Activated T-cell treated with anti-CD3 and anti-CD28 coated beads, Interleukin-2, amount 50 U/mL, for 72 hours (primary cell): Measurements from ENCODE around the gene TGFB1. TPM values are rescaled to one million over a fixed set of nuclear protein-coding genes. Genes with fewer than 3 reads are reported as not detected.

Experiments
- ATAC-seq, 2 donors: fragments of 150-1000 bp; cut with Tn5 transposase; replicated peaks in 1 of 2; 2 replicates each; pipeline ENCODE4 v1.10.0; 2021; ENCODE audit warnings: moderate library complexity in 2 of 2, mild to moderate bottlenecking in 1 of 2
- DNase-seq, 2 donors: peaks; one replicate each; pipeline ENCODE4 v3.0.0; 2021 to 2022; ENCODE audit warnings: mixed read lengths in 1 of 2
- H3K27ac Mint-ChIP-seq: one replicate; pipeline ENCODE4 v1.8.0; 2022; ENCODE audit warnings: mild to moderate bottlenecking, moderate library complexity, mixed read lengths
- H3K27me3 Mint-ChIP-seq: one replicate; pipeline ENCODE4 v1.8.0; 2022; ENCODE audit warnings: low read depth, mixed read lengths
- H3K36me3 Mint-ChIP-seq, 2 donors: one replicate each; pipeline ENCODE4 v1.8.0; 2022; ENCODE audit warnings: mixed read lengths in 2 of 2, mild to moderate bottlenecking in 1 of 2; ENCODE audit not compliant: insufficient read depth in 2 of 2
- H3K4me1 Mint-ChIP-seq: one replicate; pipeline ENCODE4 v1.8.0; 2022; ENCODE audit warnings: low read depth, mixed read lengths
- H3K4me3 Mint-ChIP-seq, 2 donors: one replicate each; pipeline ENCODE4 v1.8.0; 2022; ENCODE audit warnings: mild to moderate bottlenecking in 2 of 2, mixed read lengths in 2 of 2, moderate library complexity in 2 of 2
- H3K9me3 Mint-ChIP-seq, 2 donors: one replicate each; pipeline ENCODE4 v1.8.0; 2022; ENCODE audit warnings: mixed read lengths in 2 of 2
- total RNA-seq, 2 donors: library from RNA; stranded (reverse); gene quantifications; one replicate each; pipeline ENCODE4 v1.2.3, GENCODE V29; 2022

TGFB1 gene
- total RNA-seq, 2 donors from 2014 or later: 93.5 to 94.2 TPM

GRCh38 chr19:41363753-41364523 lies 10.2 kb upstream of the TGFB1 start, which contains the start of gene B9D2:
B9D2 (minus strand) TSS chr19:41364149; CDS start chr19:41363519, 630 bp downstream.
- peak; percentile 98 for ATAC-seq
- H3K27me3 Mint-ChIP-seq: no peaks in the 10 kb centered on the region
- peak within 1 kb of the TSS; percentile 95 to 98 for H3K4me3 Mint-ChIP-seq
- H3K27ac Mint-ChIP-seq: peak within 1 kb of the TSS; percentile 88
- H3K9me3 Mint-ChIP-seq: no peaks in the 10 kb centered on the region
- DNase-seq: peak; percentile 96 to 99
- peaks cover 39% of the 10 kb centered on the region for H3K4me1 Mint-ChIP-seq
- peaks cover 2 to 3% of the 10 kb centered on the region in 2 donors for H3K36me3 Mint-ChIP-seq

GRCh38 chr19:41363371-41363752 lies 9.6 kb upstream of the TGFB1 start:
- DNase-seq (peak in 1 of 2 donors; percentile 5), ATAC-seq (no peak)
- peak overlapping the region; percentile 95 to 98 for H3K4me3 Mint-ChIP-seq
- peak overlapping the region; percentile 88 for H3K27ac Mint-ChIP-seq
- peaks cover 42% of the 10 kb centered on the region for H3K4me1 Mint-ChIP-seq
- H3K27me3 Mint-ChIP-seq: no peaks in the 10 kb centered on the region
- H3K36me3 Mint-ChIP-seq: peaks cover 2 to 3% of the 10 kb centered on the region in 2 donors
- no peaks in the 10 kb centered on the region for H3K9me3 Mint-ChIP-seq

- Mint-ChIP-seq H3K4me3 (peak overlapping the region; percentile 95 to 98), H3K9me3 (no peaks in the 10 kb centered on the region), H3K27ac (peak overlapping the region; percentile 75), H3K4me1 (peaks cover 47% of the 10 kb centered on the region), H3K36me3 (peaks cover 2 to 3% of the 10 kb centered on the region in 2 donors), H3K27me3 (no peaks in the 10 kb centered on the region)
- ATAC-seq: no peak
- DNase-seq: no peak
These were observed 8.6 kb upstream of the TGFB1 start for GRCh38 chr19:41362143-41362847.

GRCh38 chr19:41359741-41360140 lies 6.0 kb upstream of the TGFB1 start:
- H3K27me3 Mint-ChIP-seq: no peaks in the 10 kb centered on the region
- H3K4me3 Mint-ChIP-seq: no peak overlapping the region
- no peak for DNase-seq
- peaks cover 3 to 4% of the 10 kb centered on the region in 2 donors for H3K36me3 Mint-ChIP-seq
- H3K9me3 Mint-ChIP-seq: no peaks in the 10 kb centered on the region
- peak overlapping the region; percentile 49 for H3K27ac Mint-ChIP-seq
- no peak for ATAC-seq
- H3K4me1 Mint-ChIP-seq: peaks cover 60% of the 10 kb centered on the region

GRCh38 chr19:41357746-41358145 lies 4.0 kb upstream of the TGFB1 start:
- H3K4me3 Mint-ChIP-seq: peak overlapping the region in 1 of 2 donors; percentile 74
- H3K4me1 Mint-ChIP-seq: peaks cover 61% of the 10 kb centered on the region
- peak overlapping the region; percentile 31 for H3K27ac Mint-ChIP-seq
- DNase-seq (no peak), ATAC-seq (no peak)
- peaks cover 0 to 6% of the 10 kb centered on the region in 2 donors for H3K36me3 Mint-ChIP-seq
- no peaks in the 10 kb centered on the region for H3K9me3 Mint-ChIP-seq
- H3K27me3 Mint-ChIP-seq: no peaks in the 10 kb centered on the region

GRCh38 chr19:41356984-41357739 lies 3.4 kb upstream of the TGFB1 start:
- no peaks in the 10 kb centered on the region for H3K9me3 Mint-ChIP-seq
- DNase-seq (peak; percentile 46 to 48), ATAC-seq (peak in 1 of 2 donors; percentile 5)
- peak overlapping the region; percentile 74 to 79 for H3K4me3 Mint-ChIP-seq
- H3K27ac Mint-ChIP-seq: peak overlapping the region; percentile 97
- peaks cover 58% of the 10 kb centered on the region for H3K4me1 Mint-ChIP-seq
- H3K36me3 Mint-ChIP-seq: peaks cover 3 to 6% of the 10 kb centered on the region in 2 donors
- H3K27me3 Mint-ChIP-seq: no peaks in the 10 kb centered on the region

GRCh38 chr19:41355802-41356201 lies 2.1 kb upstream of the TGFB1 start:
- ATAC-seq (no peak), DNase-seq (no peak)
- H3K4me3 Mint-ChIP-seq: peak overlapping the region; percentile 46 to 74
- no peaks in the 10 kb centered on the region for H3K27me3 Mint-ChIP-seq
- no peaks in the 10 kb centered on the region for H3K9me3 Mint-ChIP-seq
- peaks cover 68% of the 10 kb centered on the region for H3K4me1 Mint-ChIP-seq
- H3K36me3 Mint-ChIP-seq: peaks cover 7 to 11% of the 10 kb centered on the region in 2 donors
- H3K27ac Mint-ChIP-seq: peak overlapping the region; percentile 59

- peak overlapping the region; percentile 9 to 46 for H3K4me3 Mint-ChIP-seq
- peaks cover 75% of the 10 kb centered on the region for H3K4me1 Mint-ChIP-seq
- H3K36me3 Mint-ChIP-seq: peaks cover 7 to 10% of the 10 kb centered on the region in 2 donors
- no peaks in the 10 kb centered on the region for H3K9me3 Mint-ChIP-seq
- H3K27me3 Mint-ChIP-seq: no peaks in the 10 kb centered on the region
- DNase-seq (no peak), ATAC-seq (no peak)
- peak overlapping the region; percentile 59 for H3K27ac Mint-ChIP-seq
These were observed 1.3 kb upstream of the TGFB1 start for GRCh38 chr19:41355035-41355434.

GRCh38 chr19:41354343-41354953 lies 726 bp upstream of the TGFB1 start:
- Mint-ChIP-seq H3K36me3 (peaks cover 7 to 14% of the 10 kb centered on the region in 2 donors), H3K9me3 (no peaks in the 10 kb centered on the region), H3K4me3 (peak overlapping the region; percentile 80 to 88), H3K4me1 (peaks cover 76% of the 10 kb centered on the region), H3K27ac (peak overlapping the region; percentile 85), H3K27me3 (no peaks in the 10 kb centered on the region)
- DNase-seq (peak in 1 of 2 donors; percentile 12), ATAC-seq (no peak)

GRCh38 chr19:41352609-41353465 lies 885 bp downstream of the TGFB1 start:
- Mint-ChIP-seq H3K4me1 (peaks cover 78% of the 10 kb centered on the region), H3K9me3 (peaks cover 0 to 2% of the 10 kb centered on the region in 2 donors), H3K27ac (peak overlapping the region; percentile 96), H3K4me3 (peak overlapping the region; percentile 86 to 97), H3K36me3 (peaks cover 15 to 25% of the 10 kb centered on the region in 2 donors), H3K27me3 (no peaks in the 10 kb centered on the region)
- peak; percentile 87 to 89 for DNase-seq
- ATAC-seq: peak; percentile 32 to 37

- ATAC-seq (no peak), DNase-seq (no peak)
- H3K27me3 Mint-ChIP-seq: no peaks in the 10 kb centered on the region
- H3K4me1 Mint-ChIP-seq: peaks cover 72% of the 10 kb centered on the region
- H3K36me3 Mint-ChIP-seq: peaks cover 15 to 29% of the 10 kb centered on the region in 2 donors
- peak overlapping the region; percentile 96 for H3K27ac Mint-ChIP-seq
- peaks cover 0 to 2% of the 10 kb centered on the region in 2 donors for H3K9me3 Mint-ChIP-seq
- H3K4me3 Mint-ChIP-seq: peak overlapping the region; percentile 86 to 97
These were observed 1.5 kb downstream of the TGFB1 start for GRCh38 chr19:41352279-41352608.
